RWPE2 (cell line): ENCODE data around the gene LAMB3.

Experiments
- ATAC-seq: fragments of 200-7000 bp; cut with Tn5 transposase; 3 replicates; pipeline ENCODE4 v1.9.1; 2021; ENCODE audit warnings: low read depth
- DNase-seq: peaks from one replicate; pipeline ENCODE4 v3.0.0-alpha.2; 2020; ENCODE audit warnings: low spot score
- H3K27ac ChIP-seq: fragments of 450-650 bp; 2 replicates; pipeline ENCODE4 v1.5.1; 2017; ENCODE audit warnings: mild to moderate bottlenecking; ENCODE audit not compliant: poor library complexity, severe bottlenecking
- H3K27me3 ChIP-seq: fragments of 250-450 bp; sonication (Bioruptor Pico); 2 replicates; pipeline ENCODE4 v1.5.1; 2021; ENCODE audit warnings: mild to moderate bottlenecking, moderate library complexity; ENCODE audit not compliant: insufficient read depth, poor library complexity, severe bottlenecking
- H3K36me3 ChIP-seq: fragments of 250-450 bp; sonication (Bioruptor Pico); 2 replicates; pipeline ENCODE4 v1.5.1; 2020; ENCODE audit warnings: low read depth, mild to moderate bottlenecking, moderate library complexity
- H3K4me1 ChIP-seq: fragments of 250-450 bp; sonication (Bioruptor Pico); 2 replicates; pipeline ENCODE4 v1.5.1; 2021; ENCODE audit warnings: mild to moderate bottlenecking, moderate library complexity; ENCODE audit not compliant: insufficient read depth, poor library complexity, severe bottlenecking
- H3K4me3 ChIP-seq: fragments of 250-450 bp; sonication (Bioruptor Pico); 2 replicates; pipeline ENCODE4 v1.5.1; 2021; ENCODE audit warnings: mild to moderate bottlenecking, moderate library complexity; ENCODE audit not compliant: severe bottlenecking
- H3K9me3 ChIP-seq: fragments of 250-450 bp; sonication (Bioruptor Pico); 2 replicates; pipeline ENCODE4 v1.5.1; 2021; ENCODE audit warnings: mild to moderate bottlenecking, moderate library complexity; ENCODE audit not compliant: severe bottlenecking
- TF ChIP-seq, protein P1 (sequence below): fragments of 450-650 bp; IDR thresholded peaks from one replicate; pipeline ENCODE4 v1.5.1; 2017; ENCODE audit warnings: mild to moderate bottlenecking, moderate library complexity; ENCODE audit not compliant: poor library complexity, severe bottlenecking

LAMB3 gene

DNA sequence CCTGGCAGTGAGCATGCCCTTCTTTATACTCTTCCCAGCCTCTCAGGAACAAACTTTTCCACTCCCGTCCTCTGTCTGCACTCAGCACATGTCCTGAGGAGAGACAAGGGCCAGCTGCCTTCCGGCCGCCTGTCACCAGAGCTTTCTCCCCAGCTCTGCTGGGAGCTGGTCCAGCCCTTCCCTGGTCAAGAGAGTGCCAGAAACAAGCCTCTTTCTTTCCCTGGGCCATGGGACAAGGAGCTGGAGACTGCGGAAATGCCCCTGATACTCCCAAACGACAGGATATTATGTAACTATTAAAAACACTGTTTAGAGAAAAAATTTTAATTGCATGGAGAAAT, 10.4 kb downstream of the LAMB3 start:
- Histone ChIP-seq H3K36me3 (peaks cover 88% of the 10 kb centered on the region), H3K4me3 (no peak overlapping the region), H3K4me1 (peaks cover 13% of the 10 kb centered on the region), H3K27me3 (no peaks in the 10 kb centered on the region), H3K9me3 (no peaks in the 10 kb centered on the region), H3K27ac (peak overlapping the region; percentile 94)
- DNase-seq (no peak), ATAC-seq (no peak)
- TF ChIP-seq, protein P1, sequence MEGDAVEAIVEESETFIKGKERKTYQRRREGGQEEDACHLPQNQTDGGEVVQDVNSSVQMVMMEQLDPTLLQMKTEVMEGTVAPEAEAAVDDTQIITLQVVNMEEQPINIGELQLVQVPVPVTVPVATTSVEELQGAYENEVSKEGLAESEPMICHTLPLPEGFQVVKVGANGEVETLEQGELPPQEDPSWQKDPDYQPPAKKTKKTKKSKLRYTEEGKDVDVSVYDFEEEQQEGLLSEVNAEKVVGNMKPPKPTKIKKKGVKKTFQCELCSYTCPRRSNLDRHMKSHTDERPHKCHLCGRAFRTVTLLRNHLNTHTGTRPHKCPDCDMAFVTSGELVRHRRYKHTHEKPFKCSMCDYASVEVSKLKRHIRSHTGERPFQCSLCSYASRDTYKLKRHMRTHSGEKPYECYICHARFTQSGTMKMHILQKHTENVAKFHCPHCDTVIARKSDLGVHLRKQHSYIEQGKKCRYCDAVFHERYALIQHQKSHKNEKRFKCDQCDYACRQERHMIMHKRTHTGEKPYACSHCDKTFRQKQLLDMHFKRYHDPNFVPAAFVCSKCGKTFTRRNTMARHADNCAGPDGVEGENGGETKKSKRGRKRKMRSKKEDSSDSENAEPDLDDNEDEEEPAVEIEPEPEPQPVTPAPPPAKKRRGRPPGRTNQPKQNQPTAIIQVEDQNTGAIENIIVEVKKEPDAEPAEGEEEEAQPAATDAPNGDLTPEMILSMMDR: no peak

DNA sequence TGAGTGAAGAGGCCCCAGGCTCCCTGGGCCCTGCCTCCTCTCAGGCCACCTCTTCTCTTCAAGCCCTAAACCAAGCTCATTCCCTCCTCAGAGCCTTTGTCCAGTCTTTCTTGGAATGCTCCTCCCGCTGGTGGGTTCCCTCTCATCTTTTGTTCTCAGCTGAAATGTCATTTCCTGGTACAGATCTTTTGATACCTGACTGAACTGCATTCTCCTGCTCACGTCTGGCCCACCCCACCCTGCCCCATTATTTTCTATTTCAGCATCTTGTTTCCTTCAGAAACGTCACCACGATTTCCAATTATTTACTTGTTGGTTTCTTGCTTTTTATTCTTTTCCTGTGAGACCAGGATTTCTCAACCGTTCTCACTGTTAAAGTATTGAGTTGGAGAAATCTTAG, 16.4 kb downstream of the LAMB3 start:
- Histone ChIP-seq H3K36me3 (peaks cover 93% of the 10 kb centered on the region), H3K4me3 (no peak overlapping the region), H3K4me1 (no peaks in the 10 kb centered on the region), H3K9me3 (no peaks in the 10 kb centered on the region), H3K27me3 (no peaks in the 10 kb centered on the region), H3K27ac (no peak overlapping the region)
- ATAC-seq (no peak), DNase-seq (no peak)
- TF ChIP-seq, protein P1: no peak

DNA sequence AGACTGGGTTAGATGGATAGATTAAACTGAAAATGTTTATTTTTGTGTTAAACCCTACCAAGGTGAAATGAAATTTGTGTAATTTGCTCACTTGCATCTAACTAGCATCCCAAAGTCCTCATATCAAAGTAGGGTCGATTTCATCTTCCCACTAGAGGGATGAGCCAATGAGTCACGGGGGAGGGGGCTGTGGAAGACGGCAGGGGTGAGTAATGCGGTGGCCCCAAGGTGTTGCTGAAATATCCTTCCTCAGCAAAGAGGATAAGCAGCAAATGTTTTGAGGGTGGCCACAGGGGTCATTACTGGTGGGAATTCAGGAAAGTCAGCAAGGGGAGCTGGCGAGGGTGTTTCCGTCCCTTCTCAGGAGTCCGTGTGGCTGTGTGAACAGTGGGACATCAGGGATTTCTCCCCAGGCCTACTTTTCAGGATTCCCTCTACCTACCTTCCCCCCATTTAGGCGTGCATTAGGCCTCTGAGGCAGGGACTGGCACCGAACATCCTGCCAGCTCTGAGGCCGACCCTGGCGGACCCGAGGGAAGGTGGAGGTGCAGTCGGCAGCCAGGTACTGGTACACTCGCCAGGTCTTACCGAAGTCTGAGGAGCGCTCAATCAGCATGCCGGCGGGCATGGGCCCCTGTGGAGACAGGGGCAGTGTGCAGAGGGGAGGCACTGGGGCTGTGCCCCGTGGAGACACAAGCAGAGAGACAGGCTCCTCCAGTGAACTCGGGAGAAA, 18.1 kb downstream of the LAMB3 start:
- ATAC-seq (no peak), DNase-seq (no peak)
- H3K4me3 ChIP-seq: no peak overlapping the region
- no peaks in the 10 kb centered on the region for H3K4me1 ChIP-seq
- peak overlapping the region; percentile 2 for H3K27ac ChIP-seq
- TF ChIP-seq, protein P1: no peak
- H3K9me3 ChIP-seq: no peaks in the 10 kb centered on the region
- H3K36me3 ChIP-seq: peaks cover 100% of the 10 kb centered on the region
- no peaks in the 10 kb centered on the region for H3K27me3 ChIP-seq

DNA sequence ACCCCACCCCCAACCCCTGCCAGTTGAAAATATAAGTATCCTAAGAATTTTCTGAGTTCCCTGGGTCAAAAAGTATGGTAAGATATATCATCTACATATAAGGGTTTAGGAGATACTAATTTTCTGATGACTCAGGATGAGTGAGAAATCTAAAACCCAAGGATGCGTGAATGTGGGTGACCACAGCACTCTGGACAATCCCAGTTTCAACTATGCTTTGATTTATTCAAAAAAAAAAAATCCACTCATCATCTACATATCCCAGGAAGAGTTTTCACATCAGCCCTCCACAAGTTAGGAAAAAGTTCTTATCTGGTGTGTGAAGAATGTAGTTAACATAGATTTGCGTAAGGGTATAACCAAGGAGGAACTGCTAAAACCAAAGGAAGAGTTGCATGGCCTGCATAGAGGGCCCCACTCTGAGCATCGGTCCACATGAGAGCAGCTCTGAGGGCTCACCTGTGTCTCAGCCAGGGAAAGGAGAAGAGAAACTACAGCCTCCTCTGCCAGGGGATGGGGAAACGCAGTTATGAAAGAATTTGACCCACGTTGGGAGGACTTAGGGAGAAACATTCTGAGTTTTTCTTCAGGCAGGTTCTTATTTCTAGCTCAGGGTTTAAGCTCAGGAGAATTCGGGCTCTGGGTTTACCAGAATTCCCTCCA, 18.8 kb downstream of the LAMB3 start:
- no peaks in the 10 kb centered on the region for H3K4me1 ChIP-seq
- H3K27me3 ChIP-seq: no peaks in the 10 kb centered on the region
- TF ChIP-seq, protein P1: no peak
- no peak for ATAC-seq
- no peak overlapping the region for H3K4me3 ChIP-seq
- H3K9me3 ChIP-seq: no peaks in the 10 kb centered on the region
- no peak overlapping the region for H3K27ac ChIP-seq
- DNase-seq: no peak
- H3K36me3 ChIP-seq: peaks cover 100% of the 10 kb centered on the region
